GM21717 (cell line): ENCODE results near the gene ZSCAN4.

Source experiments
- ATAC-seq: cut with Tn5 transposase; IDR thresholded peaks from one replicate; pipeline ENCODE4 v1.9.1; 2021; ENCODE audit warnings: mild to moderate bottlenecking, moderate library complexity; ENCODE audit not compliant: unreplicated experiment

The ZSCAN4 gene

GRCh38 chr19:57668635-57669034 lies at the start of gene ZSCAN4:
TSS of gene ZSCAN4 (plus strand) at chr19:57668935. CDS start at chr19:57676146, 7,211 bp downstream.
- ATAC-seq, result no peak

GRCh38 chr19:57620673-57621348 lies 47.9 kb upstream of the ZSCAN4 start:
- no peak for ATAC-seq

GRCh38 chr19:57623091-57623490 lies 45.6 kb upstream of the ZSCAN4 start:
- ATAC-seq, result no peak

- peak; percentile 90 for ATAC-seq
These were observed 35.5 kb upstream of the ZSCAN4 start, which contains the start of gene ZNF211 for GRCh38 chr19:57632987-57633831. TSS of gene ZNF211 (plus strand) at chr19:57633168. CDS start at chr19:57633347, 179 bp downstream.

GRCh38 chr19:57633832-57634131 lies 35.0 kb upstream of the ZSCAN4 start:
- ATAC-seq, result no peak

- ATAC-seq, result no peak
These were observed 31.4 kb upstream of the ZSCAN4 start for GRCh38 chr19:57637379-57637778.

- no peak for ATAC-seq
These were observed 27.0 kb upstream of the ZSCAN4 start for GRCh38 chr19:57641715-57642234.

GRCh38 chr19:57642396-57643046 lies 26.2 kb upstream of the ZSCAN4 start:
- ATAC-seq, result no peak

- no peak for ATAC-seq
These were observed 25.0 kb upstream of the ZSCAN4 start for GRCh38 chr19:57643734-57644133.

- ATAC-seq, result no peak
These were observed 20.3 kb upstream of the ZSCAN4 start for GRCh38 chr19:57648331-57649003.

- no peak for ATAC-seq
These were observed 17.1 kb upstream of the ZSCAN4 start for GRCh38 chr19:57651654-57651996.

GRCh38 chr19:57653689-57654088 lies 15.0 kb upstream of the ZSCAN4 start:
- no peak for ATAC-seq

- no peak for ATAC-seq
These were observed 13.3 kb upstream of the ZSCAN4 start for GRCh38 chr19:57655443-57655842.

- no peak for ATAC-seq
These were observed 12.4 kb upstream of the ZSCAN4 start for GRCh38 chr19:57656346-57656745.

- ATAC-seq, result no peak
These were observed 4.2 kb upstream of the ZSCAN4 start for GRCh38 chr19:57664269-57665127.

- ATAC-seq, result no peak
These were observed 3.4 kb upstream of the ZSCAN4 start for GRCh38 chr19:57665261-57665806.

- no peak for ATAC-seq
These were observed 1.5 kb upstream of the ZSCAN4 start for GRCh38 chr19:57667228-57667627.

GRCh38 chr19:57671124-57671895 lies 2.6 kb downstream of the ZSCAN4 start:
- ATAC-seq, result no peak

GRCh38 chr19:57672466-57672865 lies 3.7 kb downstream of the ZSCAN4 start:
- ATAC-seq, result no peak
